Neural crest cell (in vitro differentiated cells): ENCODE data around the gene PTPRM. TPM values are rescaled to one million over a fixed set of nuclear protein-coding genes. Genes with fewer than 3 reads are reported as not detected.

Experiments
- DNase-seq: peaks from one replicate; pipeline ENCODE4 v3.0.0; 2021; ENCODE audit warnings: low read depth, mixed read lengths, low spot score
- H3K27ac Mint-ChIP-seq: one replicate; pipeline ENCODE4 v1.8.0; 2021; ENCODE audit warnings: mild to moderate bottlenecking, mixed read lengths; ENCODE audit not compliant: unreplicated experiment
- H3K27me3 Mint-ChIP-seq: 2 replicates; pipeline ENCODE4 v1.8.0; 2021; ENCODE audit warnings: low read depth, mild to moderate bottlenecking, mixed read lengths
- H3K36me3 Mint-ChIP-seq: 2 replicates; pipeline ENCODE4 v1.8.0; 2021; ENCODE audit warnings: low read depth, mild to moderate bottlenecking, mixed read lengths
- H3K4me1 Mint-ChIP-seq: 2 replicates; pipeline ENCODE4 v1.8.0; 2021; ENCODE audit warnings: mixed read lengths
- H3K4me3 Mint-ChIP-seq: one replicate; pipeline ENCODE4 v1.8.0; 2021; ENCODE audit warnings: mild to moderate bottlenecking, mixed read lengths
- H3K9me3 Mint-ChIP-seq: 2 replicates; pipeline ENCODE4 v1.8.0; 2021; ENCODE audit warnings: mixed read lengths
- CTCF ChIP-seq: fragments of 200-600 bp; sonication (generic); conservative IDR thresholded peaks from 2 replicates; pipeline ENCODE4 v1.5.0; 2021; ENCODE audit warnings: antibody characterized with exemption, mild to moderate bottlenecking
- total RNA-seq: library from RNA; stranded (reverse); gene quantifications from 2 replicates; pipeline ENCODE4 v1.2.1, GENCODE V29; 2021

PTPRM gene
- total RNA-seq, 1 donor from 2014 or later, result 7.7 TPM

GRCh38 chr18:8354304-8354703 is 787.2 kb downstream of the PTPRM start:
- no peak for TF ChIP-seq CTCF
- no peak for DNase-seq
- H3K27ac Mint-ChIP-seq, result no peak overlapping the region
- no peak overlapping the region for H3K4me3 Mint-ChIP-seq
- H3K36me3 Mint-ChIP-seq, result peaks cover 3% of the 10 kb centered on the region
- peaks cover 6% of the 10 kb centered on the region for H3K27me3 Mint-ChIP-seq
- H3K4me1 Mint-ChIP-seq, result peaks cover 7% of the 10 kb centered on the region
- peaks cover 3% of the 10 kb centered on the region for H3K9me3 Mint-ChIP-seq

- H3K9me3 Mint-ChIP-seq, result no peaks in the 10 kb centered on the region
- peaks cover 7% of the 10 kb centered on the region for H3K4me1 Mint-ChIP-seq
- DNase-seq, result no peak
- H3K27ac Mint-ChIP-seq, result no peak overlapping the region
- no peak for TF ChIP-seq CTCF
- no peak overlapping the region for H3K4me3 Mint-ChIP-seq
- peaks cover 3% of the 10 kb centered on the region for H3K36me3 Mint-ChIP-seq
- H3K27me3 Mint-ChIP-seq, result peaks cover 10% of the 10 kb centered on the region
Observed at GRCh38 chr18:8356001-8356400, 788.9 kb downstream of the PTPRM start.

- Mint-ChIP-seq H3K4me1 (peaks cover 7% of the 10 kb centered on the region), H3K36me3 (peaks cover 3% of the 10 kb centered on the region), H3K4me3 (no peak overlapping the region), H3K9me3 (no peaks in the 10 kb centered on the region), H3K27me3 (peaks cover 13% of the 10 kb centered on the region), H3K27ac (no peak overlapping the region)
- no peak for TF ChIP-seq CTCF
- DNase-seq, result no peak
Observed at GRCh38 chr18:8357320-8357719, 790.2 kb downstream of the PTPRM start.

GRCh38 chr18:8358033-8358765 is 791.1 kb downstream of the PTPRM start:
- no peak for TF ChIP-seq CTCF
- no peak for DNase-seq
- Mint-ChIP-seq H3K4me1 (peaks cover 7% of the 10 kb centered on the region), H3K27ac (no peak overlapping the region), H3K4me3 (no peak overlapping the region), H3K36me3 (peaks cover 2% of the 10 kb centered on the region), H3K27me3 (peaks cover 13% of the 10 kb centered on the region), H3K9me3 (no peaks in the 10 kb centered on the region)

GRCh38 chr18:8359076-8359475 is 792.0 kb downstream of the PTPRM start:
- Mint-ChIP-seq H3K4me1 (peaks cover 7% of the 10 kb centered on the region), H3K9me3 (no peaks in the 10 kb centered on the region), H3K36me3 (no peaks in the 10 kb centered on the region), H3K4me3 (no peak overlapping the region), H3K27ac (no peak overlapping the region), H3K27me3 (peaks cover 13% of the 10 kb centered on the region)
- TF ChIP-seq CTCF, result no peak
- no peak for DNase-seq
